ENCODE data around the gene HSH2D.

DNA sequence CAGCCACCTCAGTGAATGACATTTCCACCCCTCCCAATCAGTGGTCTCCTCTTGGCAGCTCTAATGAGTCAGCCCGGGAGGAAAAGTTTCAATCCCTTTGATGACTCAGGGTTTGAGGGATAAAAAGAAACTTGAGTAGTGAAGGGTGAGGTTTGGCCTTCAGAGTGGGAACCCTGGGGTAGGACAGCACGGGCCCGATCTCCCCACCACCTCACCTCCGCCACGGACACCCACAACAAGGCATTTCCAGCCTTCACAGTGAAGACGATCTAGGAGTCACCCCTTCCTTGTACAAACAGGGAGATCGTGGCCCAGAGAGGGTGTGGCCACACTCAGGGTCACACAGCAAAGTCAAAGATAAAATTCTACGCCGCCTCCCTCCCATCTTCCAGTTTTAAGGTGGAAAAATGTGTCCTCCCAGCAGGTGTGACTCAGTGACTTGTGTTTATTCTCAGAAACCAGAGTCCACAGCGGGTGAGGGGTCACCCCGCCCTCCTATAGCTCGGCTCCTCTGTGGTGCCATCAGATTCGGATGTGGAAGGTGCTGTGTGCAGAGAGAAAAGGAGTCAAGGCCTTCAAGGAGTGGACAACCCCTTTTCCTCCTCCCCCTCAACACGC, 17.6 kb downstream of the HSH2D start:
- TF ChIP-seq, protein P1, sequence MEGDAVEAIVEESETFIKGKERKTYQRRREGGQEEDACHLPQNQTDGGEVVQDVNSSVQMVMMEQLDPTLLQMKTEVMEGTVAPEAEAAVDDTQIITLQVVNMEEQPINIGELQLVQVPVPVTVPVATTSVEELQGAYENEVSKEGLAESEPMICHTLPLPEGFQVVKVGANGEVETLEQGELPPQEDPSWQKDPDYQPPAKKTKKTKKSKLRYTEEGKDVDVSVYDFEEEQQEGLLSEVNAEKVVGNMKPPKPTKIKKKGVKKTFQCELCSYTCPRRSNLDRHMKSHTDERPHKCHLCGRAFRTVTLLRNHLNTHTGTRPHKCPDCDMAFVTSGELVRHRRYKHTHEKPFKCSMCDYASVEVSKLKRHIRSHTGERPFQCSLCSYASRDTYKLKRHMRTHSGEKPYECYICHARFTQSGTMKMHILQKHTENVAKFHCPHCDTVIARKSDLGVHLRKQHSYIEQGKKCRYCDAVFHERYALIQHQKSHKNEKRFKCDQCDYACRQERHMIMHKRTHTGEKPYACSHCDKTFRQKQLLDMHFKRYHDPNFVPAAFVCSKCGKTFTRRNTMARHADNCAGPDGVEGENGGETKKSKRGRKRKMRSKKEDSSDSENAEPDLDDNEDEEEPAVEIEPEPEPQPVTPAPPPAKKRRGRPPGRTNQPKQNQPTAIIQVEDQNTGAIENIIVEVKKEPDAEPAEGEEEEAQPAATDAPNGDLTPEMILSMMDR (IDR thresholded peaks at IDR 0.05), result no peak
- TF ChIP-seq POLR2A (IDR thresholded peaks at IDR 0.05), result no peak

Measured in right lobe of liver (tissue), 4 donors.